SK-N-MC (cell line): ENCODE measurements around the gene SPEF2.

Experiments used
- DNase-seq: peaks from one replicate; pipeline ENCODE4 v3.0.0-alpha.2; 2011; ENCODE audit warnings: low read depth, low spot score
- H3K27ac ChIP-seq: fragments of 200-600 bp; sonication (generic); 2 replicates; pipeline ENCODE4 v1.5.1; 2016; ENCODE audit warnings: mixed run types
- H3K36me3 ChIP-seq: fragments of 200-600 bp; sonication (generic); 2 replicates; pipeline ENCODE4 v1.6.1; 2017; ENCODE audit warnings: antibody characterized with exemption, low read length, mixed read lengths; ENCODE audit not compliant: insufficient read depth
- H3K4me3 ChIP-seq: fragments of 200-600 bp; sonication (generic); 2 replicates; pipeline ENCODE4 v1.5.1; 2016
- H3K9ac ChIP-seq: fragments of 200-600 bp; sonication (generic); 2 replicates; pipeline ENCODE4 v1.8.0; 2017; ENCODE audit warnings: mixed run types, mixed read lengths; ENCODE audit not compliant: insufficient read length
- H3K9me3 ChIP-seq: fragments of 200-600 bp; sonication (generic); 2 replicates; pipeline ENCODE4 v1.6.1; 2017; ENCODE audit warnings: low read depth, mild to moderate bottlenecking, antibody characterized with exemption, low read length, moderate library complexity, mixed read lengths
- EZH2 ChIP-seq: fragments of 200-600 bp; sonication (generic); IDR thresholded peaks from one replicate; pipeline ENCODE4 v1.6.1; 2017; ENCODE audit warnings: antibody characterized with exemption
- FOXP2 ChIP-seq: optimal IDR thresholded peaks from 2 replicates; pipeline ENCODE3; 2011; ENCODE audit warnings: mild to moderate bottlenecking, moderate library complexity; ENCODE audit not compliant: insufficient read depth; ENCODE audit errors: extremely low read length, control extremely low read depth
- POLR2AphosphoS5 ChIP-seq: IDR thresholded peaks from 2 replicates; pipeline ENCODE4 v1.6.1; 2012; ENCODE audit warnings: mild to moderate bottlenecking, low read depth, low read length, borderline replicate concordance

Gene SPEF2

DNA sequence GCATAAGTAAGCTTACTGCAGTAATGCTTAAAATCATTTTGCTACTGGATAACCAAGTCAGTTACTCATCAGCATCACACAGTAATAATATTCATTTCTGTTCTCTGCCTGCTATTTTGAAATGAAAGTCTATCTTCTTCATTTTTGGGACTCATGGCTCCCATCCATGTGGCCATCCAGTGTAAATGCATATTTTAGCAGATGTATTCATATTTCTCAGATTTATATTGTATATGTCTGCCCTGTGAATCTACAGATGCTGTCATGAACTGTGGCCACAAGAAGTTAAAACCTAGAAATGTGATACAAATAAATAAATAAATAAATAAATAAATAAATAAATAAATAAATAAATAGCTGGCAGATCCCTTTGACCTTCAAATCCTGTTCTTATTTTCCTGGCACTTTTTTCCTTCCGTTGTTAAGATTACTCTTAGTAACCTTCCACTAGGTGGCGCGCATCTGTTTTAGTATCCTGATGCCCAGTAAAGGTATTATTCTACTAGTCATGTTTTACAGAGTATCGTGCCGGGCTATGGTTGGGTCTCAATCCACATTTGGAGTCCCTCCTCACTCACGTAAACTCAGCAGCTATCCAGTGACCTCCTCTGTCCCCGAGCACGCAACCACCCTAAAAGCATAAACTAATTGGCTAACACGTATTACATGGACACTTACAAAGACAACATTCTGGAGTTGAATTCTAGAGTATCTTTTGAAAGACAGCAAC, 159.9 kb downstream of the SPEF2 start:
- TF ChIP-seq POLR2AphosphoS5: no peak
- no peak for TF ChIP-seq FOXP2
- Histone ChIP-seq H3K27ac (no peak overlapping the region), H3K4me3 (no peak overlapping the region), H3K36me3 (no peaks in the 10 kb centered on the region), H3K9ac (no peak overlapping the region), H3K9me3 (no peaks in the 10 kb centered on the region)
- peak; percentile 56 for DNase-seq

DNA sequence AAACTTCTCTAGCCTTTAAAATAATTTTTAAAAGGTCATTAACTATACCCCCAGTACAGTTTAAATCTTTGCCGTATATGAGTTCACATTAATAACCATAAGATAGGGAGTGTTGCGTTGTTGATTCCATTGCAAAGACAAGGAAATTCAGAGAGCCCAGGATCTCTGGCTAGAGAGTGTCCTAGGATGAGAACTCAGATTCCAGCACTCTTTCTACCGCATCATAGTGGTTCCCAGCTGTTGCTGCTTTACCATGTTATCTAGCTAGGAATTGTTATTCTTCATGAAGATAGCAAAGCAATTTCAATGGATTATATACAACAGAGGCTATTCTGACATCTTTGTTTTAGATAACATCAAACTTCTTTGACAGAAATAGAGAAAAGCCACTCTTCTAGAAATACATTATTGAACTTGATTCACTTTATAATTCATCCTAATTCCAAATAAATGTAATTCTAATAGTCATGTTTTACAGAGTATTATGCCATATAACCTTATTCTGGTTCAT, 160.7 kb downstream of the SPEF2 start:
- TF ChIP-seq POLR2AphosphoS5 (no peak), EZH2 (no peak), FOXP2 (no peak)
- H3K9me3 ChIP-seq: no peaks in the 10 kb centered on the region
- DNase-seq: no peak
- H3K4me3 ChIP-seq: no peak overlapping the region
- no peak overlapping the region for H3K9ac ChIP-seq
- no peaks in the 10 kb centered on the region for H3K36me3 ChIP-seq
- no peak overlapping the region for H3K27ac ChIP-seq

DNA sequence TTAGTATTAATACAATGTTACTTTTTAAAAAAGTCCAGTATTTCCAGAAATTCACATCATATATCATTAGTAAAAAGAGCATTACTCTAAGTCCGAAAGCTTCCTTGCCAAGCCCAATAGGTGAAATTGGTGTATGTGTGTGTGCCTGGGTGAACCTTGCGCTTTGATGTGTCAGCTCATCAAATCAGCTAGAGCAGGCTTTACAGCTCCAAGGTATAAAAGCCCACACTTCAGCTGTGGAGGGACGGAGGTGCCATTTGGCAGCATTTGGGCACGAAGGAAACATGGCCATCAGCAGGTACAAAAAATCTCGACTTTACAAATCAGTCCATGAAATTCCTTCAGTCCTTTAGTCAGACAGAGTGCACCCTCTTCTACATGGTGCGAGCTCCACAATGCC, 162.6 kb downstream of the SPEF2 start:
- no peak for TF ChIP-seq POLR2AphosphoS5
- no peak for TF ChIP-seq FOXP2
- no peak for TF ChIP-seq EZH2
- Histone ChIP-seq H3K9me3 (no peaks in the 10 kb centered on the region), H3K9ac (no peak overlapping the region), H3K4me3 (no peak overlapping the region), H3K27ac (no peak overlapping the region), H3K36me3 (no peaks in the 10 kb centered on the region)
- DNase-seq: no peak

DNA sequence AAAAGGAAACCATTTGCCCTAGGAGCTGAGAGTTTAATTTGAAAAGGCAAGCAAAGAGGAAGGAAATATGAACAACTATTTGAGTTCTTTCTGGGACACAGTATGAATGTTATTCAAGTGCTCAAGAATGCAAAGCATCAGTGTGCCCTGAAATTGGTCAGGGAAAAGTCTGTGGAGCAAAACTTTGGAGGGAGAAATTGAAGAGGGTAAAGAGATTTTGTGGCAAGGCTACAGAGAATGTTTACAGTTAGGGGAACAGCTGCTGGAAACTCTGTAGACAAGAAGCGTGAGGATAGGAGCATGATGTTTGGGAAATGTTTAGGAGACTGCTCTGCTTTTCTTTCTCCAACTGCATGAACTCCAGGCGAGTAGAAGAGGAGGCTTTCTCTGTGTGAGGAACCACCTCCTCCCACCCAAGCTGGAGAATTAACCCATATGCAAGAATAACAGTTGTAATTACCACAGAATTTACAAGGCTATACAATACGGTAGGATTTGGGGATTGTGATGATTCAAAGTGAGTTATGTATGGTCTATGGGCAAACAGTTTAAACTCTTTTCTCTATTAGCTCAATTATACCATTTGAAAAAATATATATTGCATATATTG, 163.6 kb downstream of the SPEF2 start:
- Histone ChIP-seq H3K36me3 (no peaks in the 10 kb centered on the region), H3K9ac (no peak overlapping the region), H3K9me3 (no peaks in the 10 kb centered on the region), H3K4me3 (no peak overlapping the region), H3K27ac (no peak overlapping the region)
- no peak for DNase-seq
- no peak for TF ChIP-seq EZH2
- no peak for TF ChIP-seq POLR2AphosphoS5
- no peak for TF ChIP-seq FOXP2

DNA sequence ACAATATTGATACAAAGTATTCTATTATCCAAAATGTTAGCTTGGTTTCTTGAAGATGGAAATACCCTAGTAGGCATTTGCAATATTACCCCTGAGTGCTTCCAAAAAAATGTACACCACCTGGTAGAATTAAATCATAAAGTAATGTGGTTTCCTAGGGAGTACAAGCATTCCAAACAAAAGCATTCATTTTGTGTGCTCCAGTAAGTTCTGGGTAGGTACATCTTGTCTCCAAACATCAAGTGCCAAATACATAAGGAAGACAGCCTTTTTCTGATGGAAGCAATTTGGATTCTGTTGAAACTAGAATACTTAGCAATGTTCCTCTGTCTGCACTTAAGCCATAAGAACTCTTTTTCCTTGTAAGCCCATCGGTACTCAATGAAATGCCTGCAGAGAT, 165.9 kb downstream of the SPEF2 start:
- no peak for TF ChIP-seq FOXP2
- TF ChIP-seq POLR2AphosphoS5: no peak
- no peak for TF ChIP-seq EZH2
- Histone ChIP-seq H3K36me3 (no peaks in the 10 kb centered on the region), H3K9me3 (no peaks in the 10 kb centered on the region), H3K4me3 (no peak overlapping the region), H3K9ac (no peak overlapping the region), H3K27ac (no peak overlapping the region)
- DNase-seq: no peak

DNA sequence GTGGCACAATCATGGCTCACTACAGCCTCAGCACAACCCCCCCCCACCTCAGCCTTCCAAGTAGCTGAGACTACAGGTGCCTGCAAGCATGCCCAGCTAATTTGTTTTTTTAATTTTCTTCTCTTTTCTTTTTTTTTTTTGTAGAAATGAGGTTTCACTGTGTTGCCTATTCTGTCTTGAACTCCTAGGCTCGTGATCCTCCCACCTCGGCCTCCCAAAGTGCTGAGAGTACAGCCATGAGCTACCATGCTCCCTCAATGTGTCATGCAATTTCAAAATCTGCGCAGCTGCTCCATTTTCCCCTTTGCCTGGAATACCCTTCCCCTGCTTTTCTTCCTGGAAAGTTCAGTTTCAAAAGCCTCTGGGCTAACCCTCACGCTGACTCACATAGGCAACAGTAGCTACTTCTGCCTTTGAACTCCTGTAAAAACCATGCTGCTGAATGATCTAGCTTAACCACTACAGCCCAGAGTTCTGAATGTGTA, 168.0 kb downstream of the SPEF2 start:
- TF ChIP-seq EZH2: no peak
- TF ChIP-seq POLR2AphosphoS5: no peak
- Histone ChIP-seq H3K9ac (no peak overlapping the region), H3K27ac (no peak overlapping the region), H3K4me3 (no peak overlapping the region), H3K9me3 (no peaks in the 10 kb centered on the region), H3K36me3 (no peaks in the 10 kb centered on the region)
- DNase-seq: no peak

DNA sequence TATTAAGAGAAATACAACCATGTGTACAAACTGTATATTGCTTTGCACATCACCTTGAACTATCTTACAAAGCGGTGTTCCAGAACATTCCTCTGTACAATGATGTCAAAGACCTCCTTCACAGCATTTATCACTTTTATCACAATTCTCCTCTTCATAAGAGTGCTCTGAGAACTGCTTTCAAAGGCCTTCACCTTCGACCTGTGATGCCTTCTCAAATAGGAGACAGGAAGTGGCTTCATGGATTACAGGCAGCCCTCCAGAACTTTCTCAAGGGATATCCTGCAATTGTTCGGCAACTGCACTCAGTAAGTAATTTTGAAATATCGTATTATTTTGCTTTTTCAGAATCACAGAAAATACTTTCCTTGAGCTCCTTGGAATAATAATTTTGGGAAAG, 171.1 kb downstream of the SPEF2 start:
- DNase-seq: no peak
- H3K4me3 ChIP-seq: no peak overlapping the region
- TF ChIP-seq EZH2: no peak
- no peak for TF ChIP-seq POLR2AphosphoS5
- TF ChIP-seq FOXP2: no peak
- no peak overlapping the region for H3K27ac ChIP-seq
- no peaks in the 10 kb centered on the region for H3K9me3 ChIP-seq
- no peaks in the 10 kb centered on the region for H3K36me3 ChIP-seq
- no peak overlapping the region for H3K9ac ChIP-seq

DNA sequence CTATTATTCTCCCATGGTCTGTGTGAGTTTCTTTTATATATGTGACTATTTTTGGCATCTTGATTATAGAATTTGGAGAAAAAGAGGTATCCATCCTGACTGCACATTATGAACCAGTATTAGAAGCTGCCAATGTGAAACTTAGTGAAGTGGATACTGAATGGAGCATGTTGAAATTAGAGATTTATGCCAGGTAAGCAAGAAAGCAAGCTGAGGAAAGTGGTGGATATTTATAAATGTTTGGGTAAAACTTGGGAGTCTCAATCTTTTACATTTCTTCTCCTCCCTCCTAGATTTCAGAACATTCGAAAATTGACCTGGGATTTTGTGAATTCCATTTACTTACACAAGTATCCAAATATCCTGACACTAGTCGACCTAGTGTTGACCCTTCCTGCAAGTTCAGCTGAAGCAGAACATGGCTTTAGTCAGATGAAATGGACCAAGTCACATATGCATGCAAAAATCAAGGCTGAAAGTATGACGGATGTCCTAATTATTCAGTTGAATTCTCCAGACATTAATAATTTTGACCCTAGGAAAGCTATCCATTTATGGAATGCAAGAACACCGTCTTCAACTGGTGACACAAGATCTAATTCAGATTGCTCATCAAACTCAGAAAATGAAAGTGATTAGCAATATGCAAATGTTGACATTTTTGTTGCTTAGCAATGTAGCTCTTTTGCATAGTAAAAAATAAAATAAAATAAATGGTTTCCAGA, 172.2 kb downstream of the SPEF2 start:
- Histone ChIP-seq H3K36me3 (no peaks in the 10 kb centered on the region), H3K9ac (no peak overlapping the region), H3K4me3 (no peak overlapping the region), H3K9me3 (no peaks in the 10 kb centered on the region), H3K27ac (no peak overlapping the region)
- no peak for DNase-seq
- TF ChIP-seq POLR2AphosphoS5 (no peak), FOXP2 (no peak), EZH2 (no peak)
